Spleen (tissue), 11 donors: ENCODE measurements around the gene MYO7A. TPM values are rescaled to one million over a fixed set of nuclear protein-coding genes. Genes with fewer than 3 reads are reported as not detected.
A peak's percentile ranks its signal among the peaks of the same experiment; 100 is the strongest.

ENCODE experiments used
- DNase-seq: peaks from one replicate; pipeline ENCODE4 v3.0.0-alpha.2; 2020
- H3K27ac ChIP-seq, 8 donors: fragments of 200-600 bp; sonication (generic) in 7 of 8; 1 replicate in 4 of 8; 2 replicates in 4 of 8; pipeline versions ENCODE4 v1.5.0 to v1.8.0; 2016 to 2021; ENCODE audit warnings: inconsistent platforms in 4 of 8, mild to moderate bottlenecking in 4 of 8, moderate library complexity in 1 of 8
- H3K27me3 ChIP-seq, 7 donors: fragments of 200-600 bp; sonication (generic) in 6 of 7; replicated peaks in 1 of 7; 1 replicate in 4 of 7; 2 replicates in 3 of 7; pipeline versions ENCODE4 v1.5.0 to v1.8.0; 2016 to 2021; ENCODE audit warnings: inconsistent platforms in 3 of 7, mild to moderate bottlenecking in 1 of 7
- H3K36me3 ChIP-seq, 6 donors: fragments of 200-600 bp; sonication (generic) in 5 of 6; 1 replicate in 4 of 6; 2 replicates in 2 of 6; pipeline versions ENCODE4 v1.5.0 to v1.8.0; 2016 to 2021; ENCODE audit warnings: inconsistent platforms in 2 of 6
- H3K4me1 ChIP-seq, 6 donors: fragments of 200-600 bp; sonication (generic) in 5 of 6; 1 replicate in 3 of 6; 2 replicates in 3 of 6; pipeline versions ENCODE4 v1.5.0 to v1.8.0; 2016 to 2021; ENCODE audit warnings: inconsistent platforms in 3 of 6
- H3K4me3 ChIP-seq, 8 donors: fragments of 200-600 bp; sonication (generic) in 7 of 8; 1 replicate in 4 of 8; 2 replicates in 4 of 8; pipeline versions ENCODE4 v1.5.0 to v1.8.0; 2016 to 2021; ENCODE audit warnings: inconsistent platforms in 4 of 8, mild to moderate bottlenecking in 4 of 8, moderate library complexity in 2 of 8
- H3K9me3 ChIP-seq, 8 donors: fragments of 200-600 bp; sonication (generic) in 7 of 8; 1 replicate in 4 of 8; 2 replicates in 4 of 8; pipeline versions ENCODE4 v1.5.0 to v1.8.0; 2016 to 2021; ENCODE audit warnings: inconsistent platforms in 4 of 8
- CTCF ChIP-seq, 11 experiments: fragments of 200-600 bp in 7 of 11; fragments of 450-650 bp in 4 of 11; sonication (generic) in 4 of 11; IDR thresholded peaks in 8 of 11; conservative IDR thresholded peaks in 3 of 11; 1 replicate in 7 of 11; 2 replicates in 4 of 11; pipeline versions ENCODE4 v1.4.0 to v1.8.0; 2016 to 2021; ENCODE audit warnings: antibody characterized with exemption in 11 of 11, inconsistent platforms in 4 of 11, mild to moderate bottlenecking in 1 of 11
- POLR2A ChIP-seq, 3 donors: fragments of 450-650 bp; IDR thresholded peaks; one replicate each; pipeline ENCODE4 v1.5.1; 2017; ENCODE audit warnings: antibody characterized with exemption in 3 of 3, mild to moderate bottlenecking in 1 of 3
- POLR2AphosphoS5 ChIP-seq, 3 donors: sonication (generic); formaldehyde crosslinking; IDR thresholded peaks; one replicate each; pipeline ENCODE4 v1.5.1; 2017; ENCODE audit warnings: antibody characterized with exemption in 3 of 3
- WGBS, 5 donors: extraction: QIAGEN DNeasy Blood & Tissue Kit in 3 of 5; methylation state at CpG; one replicate each; pipeline versions ENCODE4 v1.1.5 to v1.1.7; 2013 to 2018; 5-methylcytosine and 5-hydroxymethylcytosine counted together
- intact Hi-C: fragments of 100-400 bp; cut with DNase I; formaldehyde crosslinking; loops from one replicate; pipeline ENCODE4 v1.15.0; 2023; ENCODE audit warnings: low total_unique reads
- polyA plus RNA-seq, 3 donors: library from polyadenylated mRNA; stranded (reverse); fragments of 200-250 nt; gene quantifications; one replicate each; pipeline ENCODE4 v1.2.1, GENCODE V29; 2013
- total RNA-seq, 7 donors: library from RNA; depleted of rRNA in 3 of 7; stranded (reverse); fragments of >200 nt in 3 of 7; fragmentation: NEBNext Ultra II Directional in 4 of 7; extraction: Animal tissue kit (Norgen Biotek cat#: 25700) in 4 of 7; gene quantifications; one replicate each; pipeline versions ENCODE4 v1.1.0 to v1.2.1, GENCODE V29; 2016 to 2021
- donor health status: healthy with polysubstance abuse.
- donor health status: DM: no; HTN: no; CAD: no; lungs with moderate emphysema.
- donor health status: DM: no; HTN: no; CAD: no.
- donor health status: Bipolar disorder and iron deficiency.
- donor health status: healthy.
- donor health status: DM: no; HTN: no; CAD: no.
- donor health status: DM: yes; HTN: yes; CAD: no.

Gene MYO7A
- total and polyA plus RNA-seq, 10 donors, result 3.5 to 147 (median 33.0) TPM

DNA sequence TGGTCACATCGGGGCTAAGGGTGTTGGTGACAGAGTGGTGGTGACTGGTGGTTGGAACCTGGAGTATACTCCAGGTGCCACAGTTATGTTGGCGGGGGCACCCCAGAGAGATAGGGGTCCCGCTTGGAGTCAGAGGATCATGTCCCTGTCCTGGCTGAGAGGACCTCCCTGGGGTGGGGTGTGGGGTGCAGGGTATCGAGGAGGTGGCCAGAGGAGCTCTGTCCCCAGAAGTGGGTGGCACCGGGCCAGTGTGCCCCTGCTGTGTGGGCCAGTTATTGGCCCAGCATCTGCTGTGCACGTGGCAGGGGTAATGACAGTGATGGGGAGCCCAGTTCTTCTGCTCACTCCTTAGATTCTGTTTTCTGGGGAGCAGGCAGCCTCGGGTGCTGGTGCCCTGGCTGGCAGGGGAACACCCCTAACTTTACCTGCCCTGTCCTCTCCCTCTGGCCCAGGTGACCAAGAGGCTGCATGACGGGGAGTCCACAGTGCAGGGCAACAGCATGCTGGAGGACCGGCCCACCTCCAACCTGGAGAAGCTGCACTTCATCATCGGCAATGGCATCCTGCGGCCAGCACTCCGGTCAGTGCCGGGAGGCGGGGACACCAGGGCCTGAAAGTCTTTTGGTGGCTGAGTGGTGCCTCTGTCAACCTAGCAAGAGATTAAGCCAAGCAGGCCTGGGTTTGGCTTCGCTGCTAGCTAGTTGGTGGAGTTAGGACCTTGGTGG, 56.3 kb downstream of the MYO7A start:
- Histone ChIP-seq H3K27ac (no peak overlapping the region), H3K36me3 (peaks cover 0 to 55% (median under 1%) of the 10 kb centered on the region in 6 donors), H3K4me1 (no peaks in the 10 kb centered on the region), H3K27me3 (no peaks in the 10 kb centered on the region), H3K4me3 (no peak overlapping the region), H3K9me3 (no peaks in the 10 kb centered on the region)
- 82 to 95% (median 91%) methylated on average over 14 to 15 of the region's 15 CpGs for WGBS, 5 donors
- TF ChIP-seq POLR2AphosphoS5 (IDR thresholded peaks at IDR 0.05) (no peak), POLR2A (IDR thresholded peaks at IDR 0.05) (no peak), CTCF (IDR thresholded peaks at IDR 0.05 in 8 of 11, conservative IDR thresholded peaks at IDR 0.05 in 3 of 11) (no peak)
- no peak for DNase-seq
- intact Hi-C loops, result loop anchor here (10.0 kb wide), 1 partner anchor 129 kb away; no protein-coding TSS in a partner anchor

- TF ChIP-seq POLR2AphosphoS5 (IDR thresholded peaks at IDR 0.05) (no peak), POLR2A (IDR thresholded peaks at IDR 0.05) (no peak), CTCF (IDR thresholded peaks at IDR 0.05 in 8 of 11, conservative IDR thresholded peaks at IDR 0.05 in 3 of 11) (no peak)
- Histone ChIP-seq H3K36me3 (peaks cover 0 to 58% (median 4%) of the 10 kb centered on the region in 6 donors), H3K4me3 (no peak overlapping the region), H3K9me3 (no peaks in the 10 kb centered on the region), H3K4me1 (no peaks in the 10 kb centered on the region), H3K27me3 (no peaks in the 10 kb centered on the region), H3K27ac (no peak overlapping the region)
- intact Hi-C loops, result loop anchor here (5.0 to 10.0 kb wide), 2 partner anchors 59 to 132 kb away; partner anchors contain the start of gene MYO7A
- DNase-seq, result no peak
- WGBS, 5 donors, result 66 to 88% (median 87%) methylated on average over 1 of the region's 1 CpG
Measured at GRCh38 chr11:77186302-77186701, 58.3 kb downstream of the MYO7A start.

DNA sequence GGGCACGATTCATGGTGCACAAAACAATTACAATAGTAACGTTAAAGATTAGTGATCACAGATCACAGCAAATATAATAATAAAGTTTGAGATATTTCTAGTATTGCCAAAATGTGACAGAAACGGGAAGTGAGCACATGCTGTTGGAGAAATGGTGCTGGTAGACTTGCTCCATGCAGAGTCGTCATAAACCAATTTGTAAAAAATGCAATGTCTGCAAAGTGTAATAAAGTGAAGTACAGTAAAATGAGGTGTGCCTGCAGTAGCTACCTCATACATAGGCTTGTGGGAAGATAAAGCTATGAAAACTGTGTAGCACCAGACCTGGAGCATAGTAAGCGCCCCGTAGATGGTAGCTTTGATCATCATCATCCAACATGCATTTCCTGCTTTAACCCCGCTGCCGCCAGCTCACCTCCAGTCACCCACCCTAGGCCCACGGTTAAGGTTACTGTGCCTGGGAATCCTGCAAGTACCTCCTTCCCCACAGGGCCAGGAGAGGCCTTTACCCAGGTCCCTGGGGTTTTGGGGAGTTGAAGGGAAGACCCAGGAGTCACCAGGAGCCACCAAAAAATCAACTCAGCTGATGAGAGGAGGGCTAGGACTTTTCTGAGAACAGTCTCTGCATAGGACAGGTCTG, 59.2 kb downstream of the MYO7A start:
- intact Hi-C loops, result loop anchor here (5.0 to 10.0 kb wide), 2 partner anchors 60 to 132 kb away; partner anchors contain the start of gene MYO7A
- Histone ChIP-seq H3K9me3 (no peaks in the 10 kb centered on the region), H3K27me3 (no peaks in the 10 kb centered on the region), H3K4me3 (no peak overlapping the region), H3K4me1 (no peaks in the 10 kb centered on the region), H3K27ac (no peak overlapping the region), H3K36me3 (peaks cover 0 to 58% (median 5%) of the 10 kb centered on the region in 6 donors)
- DNase-seq, result no peak
- 73 to 85% (median 79%) methylated on average over 9 of the region's 9 CpGs for WGBS, 5 donors
- TF ChIP-seq POLR2AphosphoS5 (IDR thresholded peaks at IDR 0.05) (no peak), POLR2A (IDR thresholded peaks at IDR 0.05) (no peak)

GRCh38 chr11:77187776-77188632, 60.0 kb downstream of the MYO7A start:
- H3K4me3 ChIP-seq, result no peak overlapping the region
- 51 to 65% (median 58%) methylated on average over 7 of the region's 7 CpGs for WGBS, 5 donors
- H3K9me3 ChIP-seq, result no peaks in the 10 kb centered on the region
- peak; percentile 88 for DNase-seq
- H3K36me3 ChIP-seq, result peaks cover 0 to 53% (median 5%) of the 10 kb centered on the region in 6 donors
- intact Hi-C loops, result loop anchor here (5.0 to 10.0 kb wide), 2 partner anchors 61 to 133 kb away; partner anchors contain the start of gene MYO7A
- no peaks in the 10 kb centered on the region for H3K4me1 ChIP-seq
- no peaks in the 10 kb centered on the region for H3K27me3 ChIP-seq
- TF ChIP-seq CTCF (IDR thresholded peaks at IDR 0.05 in 8 of 11, conservative IDR thresholded peaks at IDR 0.05 in 3 of 11) (peak; percentile 59 to 91 (median 87)), POLR2AphosphoS5 (IDR thresholded peaks at IDR 0.05) (no peak)
- no peak overlapping the region for H3K27ac ChIP-seq
